Parietal lobe (tissue), 1 donor: Measurements from ENCODE around the gene KCNH2. TPM values are rescaled to one million over a fixed set of nuclear protein-coding genes. Genes with fewer than 3 reads are reported as not detected.

Experiments
- total RNA-seq: library from RNA; depleted of rRNA; stranded (reverse); fragments of >200 nt; gene quantifications from one replicate; pipeline ENCODE4 v1.2.3, GENCODE V29; 2014

Gene KCNH2
- 17.2 TPM for total RNA-seq

DNA sequence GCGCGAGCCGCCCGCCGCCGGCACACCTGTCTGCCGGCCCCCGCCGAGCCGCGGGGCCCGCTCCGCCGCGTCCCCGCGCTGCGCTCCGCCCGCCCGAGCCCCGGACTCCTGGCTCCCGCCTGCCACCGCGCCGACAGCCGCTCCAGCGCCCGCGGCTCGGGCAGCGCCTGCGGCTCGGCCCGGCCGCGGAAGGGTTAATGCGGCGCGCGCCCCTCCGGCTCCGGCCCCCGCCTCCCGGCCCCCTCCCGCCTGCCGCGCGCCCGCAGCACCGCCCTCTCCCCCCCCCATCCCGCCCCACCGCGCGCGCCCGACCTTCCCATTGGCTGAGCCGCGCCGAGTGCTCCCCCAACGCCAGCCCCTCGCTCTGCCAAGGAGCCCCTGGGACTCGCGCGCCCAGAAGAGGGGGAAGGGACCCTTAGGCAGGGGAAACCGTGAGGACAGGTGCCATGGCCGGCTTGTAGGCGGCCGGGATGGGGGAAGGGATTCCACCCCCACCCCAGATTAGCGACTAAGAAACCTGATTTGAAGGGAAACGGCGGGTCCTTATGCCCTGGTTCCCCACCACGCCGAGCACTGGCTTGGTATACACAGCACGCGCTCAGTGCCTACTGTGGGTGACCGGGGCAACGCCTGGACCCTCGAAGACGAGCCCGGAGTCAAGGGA, at the start of gene KCNH2:
Gene KCNH2 (minus strand): TSS at position 196 of the 664 bp plus-strand sequence. CDS start 408 bp downstream, outside the sequence.

DNA sequence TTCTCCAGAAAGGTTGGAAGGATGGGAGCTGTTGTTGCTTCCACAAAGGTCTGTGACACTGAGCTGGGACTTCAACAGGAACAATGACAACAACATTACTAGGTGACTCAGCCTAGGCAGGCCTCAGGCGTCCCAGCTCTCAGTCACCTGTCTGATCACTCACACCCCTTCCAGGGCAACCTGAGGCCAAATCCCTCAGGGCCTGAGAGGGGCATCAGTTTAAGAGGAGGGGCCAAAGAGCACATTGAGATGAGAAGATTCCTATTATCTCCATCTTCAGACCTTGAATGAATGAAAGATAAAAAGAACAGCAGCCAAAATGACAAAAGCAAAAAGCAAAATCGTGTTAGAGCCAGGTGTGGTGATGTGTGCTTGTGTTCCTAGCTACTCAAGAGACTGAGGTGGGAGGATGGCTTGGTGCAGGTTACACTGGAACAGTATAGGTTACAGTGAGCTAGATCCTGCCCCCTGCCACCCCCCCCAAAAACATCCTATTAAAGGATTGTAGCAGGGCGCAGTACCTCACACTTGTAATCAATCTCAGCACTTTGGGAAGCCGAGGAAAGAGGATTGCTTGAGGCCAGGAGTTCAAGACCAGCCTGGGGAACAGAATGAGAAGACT, 46.4 kb upstream of the KCNH2 start, which contains the start of gene ATG9B:
Gene ATG9B (minus strand): TSS at position 60 of the 622 bp plus-strand sequence. CDS start 71 bp downstream, outside the sequence.

GRCh38 chr7:150990416-150991186, 12.5 kb upstream of the KCNH2 start, which contains the start of gene NOS3:
TSS of gene NOS3 (plus strand) at chr7:150991017. CDS start at chr7:150993804, 2,787 bp downstream.

Other genes starting within 250 kb of the KCNH2 start
- 2.2 TPM for gene GIMAP5, start 240.9 kb downstream of the KCNH2 start, total RNA-seq
- not detected for gene TMEM176B, start 178.0 kb downstream of the KCNH2 start, total RNA-seq
- gene TMEM176A, start 177.6 kb downstream of the KCNH2 start, total RNA-seq = not detected
- gene AOC1, start 125.8 kb downstream of the KCNH2 start, total RNA-seq = not detected
- 1.3 TPM for gene NOS3, start 12.7 kb upstream of the KCNH2 start, total RNA-seq
- 2.8 TPM for gene ATG9B, start 46.2 kb upstream of the KCNH2 start, total RNA-seq
- 67.6 TPM for gene ABCB8, start 50.1 kb upstream of the KCNH2 start, total RNA-seq
- gene ASIC3, start 70.2 kb upstream of the KCNH2 start, total RNA-seq = 2.5 TPM
- gene CDK5, start 79.6 kb upstream of the KCNH2 start, total RNA-seq = 36.6 TPM
- gene SLC4A2, start 81.3 kb upstream of the KCNH2 start, total RNA-seq = 10.6 TPM
- gene FASTK, start 102.5 kb upstream of the KCNH2 start, total RNA-seq = 53.5 TPM
- 8.5 TPM for gene TMUB1, start 105.2 kb upstream of the KCNH2 start, total RNA-seq
- gene AGAP3, start 108.2 kb upstream of the KCNH2 start, total RNA-seq = 106 TPM
- not detected for gene GBX1, start 189.4 kb upstream of the KCNH2 start, total RNA-seq
- not detected for gene ASB10, start 208.9 kb upstream of the KCNH2 start, total RNA-seq
- gene H2BK1, start 232.2 kb upstream of the KCNH2 start, total RNA-seq = not detected
- gene ABCF2, start 248.9 kb upstream of the KCNH2 start, total RNA-seq = 27.9 TPM